C4-2B (cell line): ENCODE data around the gene ATP5ME.

Experiments
- H3K27ac ChIP-seq: fragments of 450-650 bp; 2 replicates; pipeline ENCODE4 v1.5.1; 2017
- ZFX ChIP-seq: fragments of 450-650 bp; IDR thresholded peaks from 2 replicates; pipeline ENCODE4 v1.6.1; 2017
- TF ChIP-seq, protein P1 (sequence below): fragments of 450-650 bp; conservative IDR thresholded peaks from 2 replicates; pipeline ENCODE4 v1.5.1; 2017; ENCODE audit warnings: mild to moderate bottlenecking

ATP5ME gene

DNA sequence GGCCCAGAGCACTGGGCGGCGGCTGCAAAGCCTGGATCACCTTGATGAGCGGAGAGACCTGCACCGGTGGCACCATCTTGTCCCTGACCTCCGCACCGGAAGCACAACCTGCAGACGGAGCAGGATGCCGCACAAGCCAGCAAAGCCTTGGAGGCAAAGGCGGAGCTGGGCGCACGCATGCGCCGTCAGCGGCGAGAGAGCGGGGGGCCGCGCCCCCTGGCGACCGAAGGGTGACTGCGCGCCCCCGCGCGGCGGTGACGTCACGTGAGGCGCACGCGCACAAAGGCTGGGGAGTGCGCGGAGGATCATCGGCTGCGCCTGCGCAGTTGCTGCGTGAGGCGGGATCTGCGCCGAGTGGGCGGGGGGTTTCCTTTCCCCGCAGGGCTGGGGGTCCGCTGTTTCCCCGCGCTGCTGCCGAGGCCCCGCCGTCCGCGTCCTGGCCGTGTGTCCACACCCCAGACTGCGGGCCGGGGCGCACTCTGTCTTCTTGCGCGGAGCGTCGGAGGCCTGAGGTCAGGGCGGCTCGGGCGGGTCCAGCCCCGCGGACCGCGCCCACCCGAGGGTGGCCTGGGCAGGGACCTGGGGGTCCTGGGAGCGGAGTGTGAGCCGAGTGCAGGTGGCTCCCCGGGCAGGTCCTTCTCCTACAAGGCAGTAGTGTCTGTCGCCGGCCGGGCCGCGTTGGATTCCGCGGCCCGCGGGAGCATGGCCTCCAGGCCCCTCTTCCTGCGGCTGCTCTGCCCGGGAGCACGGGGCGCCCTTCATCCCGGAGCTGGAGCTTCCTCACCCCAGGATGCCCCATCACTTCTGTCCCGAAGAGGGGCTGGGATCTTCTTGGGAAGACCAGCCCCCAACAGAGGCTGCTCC, at the start of gene ATP5ME, which contains the start of gene MYL5:
Gene ATP5ME, minus strand, starts transcription at position 105 of the 864 bp plus-strand sequence. Its CDS starts 29 bp downstream, at position 76.
Gene MYL5, plus strand, starts transcription at position 371 of the 864 bp plus-strand sequence. CDS start 3,485 bp downstream, outside the sequence.
- TF ChIP-seq ZFX, result peak; percentile 85
- TF ChIP-seq, protein P1, sequence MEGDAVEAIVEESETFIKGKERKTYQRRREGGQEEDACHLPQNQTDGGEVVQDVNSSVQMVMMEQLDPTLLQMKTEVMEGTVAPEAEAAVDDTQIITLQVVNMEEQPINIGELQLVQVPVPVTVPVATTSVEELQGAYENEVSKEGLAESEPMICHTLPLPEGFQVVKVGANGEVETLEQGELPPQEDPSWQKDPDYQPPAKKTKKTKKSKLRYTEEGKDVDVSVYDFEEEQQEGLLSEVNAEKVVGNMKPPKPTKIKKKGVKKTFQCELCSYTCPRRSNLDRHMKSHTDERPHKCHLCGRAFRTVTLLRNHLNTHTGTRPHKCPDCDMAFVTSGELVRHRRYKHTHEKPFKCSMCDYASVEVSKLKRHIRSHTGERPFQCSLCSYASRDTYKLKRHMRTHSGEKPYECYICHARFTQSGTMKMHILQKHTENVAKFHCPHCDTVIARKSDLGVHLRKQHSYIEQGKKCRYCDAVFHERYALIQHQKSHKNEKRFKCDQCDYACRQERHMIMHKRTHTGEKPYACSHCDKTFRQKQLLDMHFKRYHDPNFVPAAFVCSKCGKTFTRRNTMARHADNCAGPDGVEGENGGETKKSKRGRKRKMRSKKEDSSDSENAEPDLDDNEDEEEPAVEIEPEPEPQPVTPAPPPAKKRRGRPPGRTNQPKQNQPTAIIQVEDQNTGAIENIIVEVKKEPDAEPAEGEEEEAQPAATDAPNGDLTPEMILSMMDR, result peak; percentile 93
- peak within 1 kb of the TSS; percentile 97 for H3K27ac ChIP-seq

GRCh38 chr4:722851-723360, 48.8 kb upstream of the ATP5ME start:
- no peak for TF ChIP-seq ZFX
- TF ChIP-seq, protein P1, result no peak
- H3K27ac ChIP-seq, result no peak overlapping the region

DNA sequence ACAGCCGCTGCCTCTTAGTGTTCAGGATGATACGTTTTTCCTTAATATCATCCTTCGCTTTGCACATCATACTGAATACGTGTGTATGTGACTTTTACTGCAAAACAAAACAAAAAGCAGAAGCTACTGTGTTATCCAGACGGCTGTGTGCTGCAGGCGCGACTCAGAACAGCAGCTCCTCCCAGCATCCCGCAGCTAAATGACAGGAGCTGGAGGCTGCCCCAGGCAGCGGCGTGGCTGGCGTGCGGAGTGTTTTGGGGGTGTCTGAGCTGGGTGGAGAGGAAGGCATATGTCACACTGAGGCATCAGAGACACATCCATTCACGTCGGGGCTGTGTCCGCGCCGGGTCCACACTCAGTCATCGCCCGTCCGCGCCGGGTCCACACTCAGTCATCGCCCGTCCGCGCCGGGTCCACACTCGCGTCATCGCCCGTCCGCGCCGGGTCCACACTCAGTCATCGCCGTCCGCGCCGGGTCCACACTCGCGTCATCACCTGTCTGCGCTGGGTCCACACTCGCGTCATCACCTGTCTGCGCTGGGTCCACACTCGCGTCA, 48.2 kb upstream of the ATP5ME start:
- no peak for TF ChIP-seq ZFX
- TF ChIP-seq, protein P1, result no peak
- H3K27ac ChIP-seq, result no peak overlapping the region

GRCh38 chr4:721261-722168, 47.4 kb upstream of the ATP5ME start:
- 0 out of 2 replicates have a peak overlapping the region, but pooled peaks have one; percentile 12 for H3K27ac ChIP-seq
- TF ChIP-seq, protein P1, result no peak
- TF ChIP-seq ZFX, result no peak

DNA sequence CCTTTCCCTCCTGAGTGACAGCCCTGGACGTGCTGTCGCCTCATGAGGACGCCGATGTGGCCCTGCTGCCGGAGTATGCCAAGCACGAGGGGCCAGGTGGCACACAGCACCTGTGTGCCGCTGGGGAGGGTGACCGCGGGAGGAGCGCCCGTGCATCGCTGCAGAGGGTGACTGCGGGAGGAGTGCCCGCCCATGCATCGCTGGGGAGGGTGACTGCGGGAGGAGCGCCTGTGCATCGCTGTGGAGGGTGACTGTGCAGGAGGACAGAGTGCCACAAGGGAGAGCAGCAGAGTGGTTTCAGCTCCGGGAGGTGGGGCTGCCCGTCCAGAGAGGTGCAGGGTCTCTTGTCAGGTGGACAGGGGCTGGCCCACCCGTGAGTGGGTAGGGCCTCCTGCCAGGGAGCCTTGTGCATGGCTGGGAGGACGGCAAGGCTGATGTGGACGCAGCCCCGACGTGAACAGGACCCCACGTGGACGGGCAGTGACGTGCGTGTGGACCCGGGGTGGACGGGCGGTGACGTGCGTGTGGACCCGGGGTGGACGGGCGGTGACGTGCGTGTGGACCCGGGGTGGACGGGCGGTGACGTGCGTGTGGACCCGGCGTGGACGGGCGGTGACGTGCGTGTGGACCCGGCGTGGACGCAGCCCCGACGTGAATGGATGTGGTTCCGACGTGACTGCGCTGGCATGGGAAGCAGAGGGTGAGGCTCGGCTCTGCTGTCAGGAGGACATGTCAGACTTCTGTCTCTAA, 46.2 kb upstream of the ATP5ME start:
- no peak overlapping the region for H3K27ac ChIP-seq
- TF ChIP-seq, protein P1, result no peak
- no peak for TF ChIP-seq ZFX

- no peak overlapping the region for H3K27ac ChIP-seq
- TF ChIP-seq, protein P1, result no peak
- no peak for TF ChIP-seq ZFX
Observed at GRCh38 chr4:718460-718859, 44.4 kb upstream of the ATP5ME start.
